Measurements from ENCODE around the gene GEN1.

GEN1 gene

GRCh38 chr2:17792515-17792914 lies 38.6 kb downstream of the GEN1 start:
- TF ChIP-seq, protein P1, sequence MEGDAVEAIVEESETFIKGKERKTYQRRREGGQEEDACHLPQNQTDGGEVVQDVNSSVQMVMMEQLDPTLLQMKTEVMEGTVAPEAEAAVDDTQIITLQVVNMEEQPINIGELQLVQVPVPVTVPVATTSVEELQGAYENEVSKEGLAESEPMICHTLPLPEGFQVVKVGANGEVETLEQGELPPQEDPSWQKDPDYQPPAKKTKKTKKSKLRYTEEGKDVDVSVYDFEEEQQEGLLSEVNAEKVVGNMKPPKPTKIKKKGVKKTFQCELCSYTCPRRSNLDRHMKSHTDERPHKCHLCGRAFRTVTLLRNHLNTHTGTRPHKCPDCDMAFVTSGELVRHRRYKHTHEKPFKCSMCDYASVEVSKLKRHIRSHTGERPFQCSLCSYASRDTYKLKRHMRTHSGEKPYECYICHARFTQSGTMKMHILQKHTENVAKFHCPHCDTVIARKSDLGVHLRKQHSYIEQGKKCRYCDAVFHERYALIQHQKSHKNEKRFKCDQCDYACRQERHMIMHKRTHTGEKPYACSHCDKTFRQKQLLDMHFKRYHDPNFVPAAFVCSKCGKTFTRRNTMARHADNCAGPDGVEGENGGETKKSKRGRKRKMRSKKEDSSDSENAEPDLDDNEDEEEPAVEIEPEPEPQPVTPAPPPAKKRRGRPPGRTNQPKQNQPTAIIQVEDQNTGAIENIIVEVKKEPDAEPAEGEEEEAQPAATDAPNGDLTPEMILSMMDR (IDR thresholded peaks at IDR 0.05; ENCODE audit: low read depth, low read length, missing control alignments), result no peak
- DNase-seq (ENCODE audit: extremely low read depth, low read depth), result no peak
- no peak overlapping the region for H3K4me3 ChIP-seq (replicated peaks; ENCODE audit: low read depth, low read length)

GRCh38 chr2:17793296-17793695 lies 39.4 kb downstream of the GEN1 start:
- TF ChIP-seq, protein P1 (IDR thresholded peaks at IDR 0.05; ENCODE audit: low read depth, low read length, missing control alignments), result no peak
- H3K4me3 ChIP-seq (replicated peaks; ENCODE audit: low read depth, low read length), result no peak overlapping the region
- DNase-seq (ENCODE audit: extremely low read depth, low read depth), result no peak

DNA sequence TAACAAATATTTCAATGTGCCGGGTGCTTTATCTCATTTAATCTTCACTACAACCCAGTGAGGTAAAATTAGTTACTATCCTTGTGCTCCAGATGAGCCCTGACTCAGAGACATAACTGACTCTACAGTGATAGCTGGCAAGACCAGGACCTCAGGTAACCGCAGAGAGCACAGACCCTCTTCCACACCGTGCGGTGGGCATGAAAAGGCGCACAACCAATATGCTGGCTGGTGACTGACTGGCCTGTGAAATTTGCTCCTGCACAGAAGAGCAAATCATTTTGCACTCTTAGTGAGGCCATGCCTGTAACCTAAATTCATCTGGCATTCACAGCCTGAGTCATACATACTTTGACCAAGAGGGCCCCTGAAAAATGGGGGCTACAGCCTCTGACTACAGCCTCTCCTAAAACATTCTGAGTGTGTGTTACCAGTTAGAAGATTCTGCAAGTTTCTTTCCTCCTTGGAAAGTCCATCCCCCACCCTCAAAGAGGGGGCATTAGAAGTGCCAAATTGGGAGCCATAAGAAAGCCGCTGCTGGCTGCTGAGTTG lies 39.9 kb downstream of the GEN1 start:
- H3K4me3 ChIP-seq (replicated peaks; ENCODE audit: low read depth, low read length), result no peak overlapping the region
- TF ChIP-seq, protein P1 (IDR thresholded peaks at IDR 0.05; ENCODE audit: low read depth, low read length, missing control alignments), result no peak
- DNase-seq (ENCODE audit: extremely low read depth, low read depth), result no peak

DNA sequence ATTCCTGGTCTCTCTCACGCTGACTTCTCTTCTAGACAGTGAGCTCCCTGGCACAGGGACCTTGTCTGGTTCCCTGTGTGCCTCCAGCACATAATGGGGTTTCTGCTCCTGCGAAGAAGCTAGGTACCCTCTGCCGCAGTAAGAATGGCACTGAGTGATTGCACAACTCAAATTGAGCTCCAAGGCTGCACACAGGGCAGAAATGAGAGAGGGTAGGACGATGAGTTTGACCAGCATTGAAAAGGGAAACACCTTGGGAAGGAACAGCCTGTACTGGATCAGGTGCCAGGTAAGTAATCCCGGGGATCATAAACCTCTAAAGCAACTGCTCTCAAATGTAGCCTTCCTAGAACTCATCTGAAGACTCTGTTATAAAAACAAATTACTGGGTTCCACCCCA lies 41.4 kb downstream of the GEN1 start:
- TF ChIP-seq, protein P1 (IDR thresholded peaks at IDR 0.05; ENCODE audit: low read depth, low read length, missing control alignments), result no peak
- DNase-seq (ENCODE audit: extremely low read depth, low read depth), result no peak
- no peak overlapping the region for H3K4me3 ChIP-seq (replicated peaks; ENCODE audit: low read depth, low read length)

- H3K4me3 ChIP-seq (replicated peaks; ENCODE audit: low read depth, low read length), result no peak overlapping the region
- DNase-seq (ENCODE audit: extremely low read depth, low read depth), result no peak
- TF ChIP-seq, protein P1 (IDR thresholded peaks at IDR 0.05; ENCODE audit: low read depth, low read length, missing control alignments), result no peak
These were observed 44.4 kb downstream of the GEN1 start for GRCh38 chr2:17798338-17798737.

DNA sequence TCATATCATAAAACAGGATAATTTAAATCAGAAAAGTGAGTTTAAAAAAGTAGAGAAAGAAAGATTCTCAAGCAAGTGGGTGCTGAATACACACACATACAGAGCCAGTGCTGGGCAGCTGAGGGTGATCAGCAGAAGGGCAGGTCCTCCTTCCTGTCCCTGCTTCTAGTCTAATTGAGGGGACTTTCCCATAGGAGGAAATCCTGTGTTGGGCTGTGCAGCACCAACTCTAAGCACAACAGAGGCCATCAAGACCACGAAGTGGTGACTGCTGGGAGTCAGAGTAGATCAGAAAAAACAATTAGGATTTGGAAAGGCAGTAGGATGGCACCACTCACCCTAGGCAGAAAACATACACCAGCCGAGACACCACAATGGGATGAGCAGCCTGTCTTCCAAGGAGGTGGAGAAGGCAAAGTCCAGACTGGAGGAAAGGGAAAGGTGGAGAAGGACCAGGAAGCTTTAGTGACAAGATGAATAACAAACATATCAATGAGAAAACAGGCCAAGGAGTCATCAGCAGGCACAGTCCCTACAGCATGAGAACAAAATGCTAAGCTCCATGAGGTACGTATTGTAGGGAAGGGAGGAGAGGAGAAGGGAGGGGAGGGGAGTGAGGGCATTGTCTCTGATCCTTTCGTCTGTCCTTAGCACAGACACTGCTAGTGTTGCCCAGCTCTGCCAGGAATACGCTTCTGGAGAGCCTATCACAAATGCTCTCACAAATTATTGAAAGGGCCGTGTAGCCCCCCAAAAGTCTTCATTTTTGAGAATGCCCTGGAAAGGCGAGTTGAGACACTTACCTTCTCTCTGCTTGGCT lies 45.6 kb downstream of the GEN1 start:
- TF ChIP-seq, protein P1 (IDR thresholded peaks at IDR 0.05; ENCODE audit: low read depth, low read length, missing control alignments), result no peak
- no peak for DNase-seq (ENCODE audit: extremely low read depth, low read depth)
- H3K4me3 ChIP-seq (replicated peaks; ENCODE audit: low read depth, low read length), result no peak overlapping the region
